HG02885 (cell line): ENCODE data around the gene PLXNC1.
A peak's percentile ranks its signal among the peaks of the same experiment; 100 is the strongest.

ENCODE experiments used
- ATAC-seq: cut with Tn5 transposase; IDR thresholded peaks from one replicate; pipeline ENCODE4 v1.9.1; 2021; ENCODE audit warnings: mild to moderate bottlenecking; ENCODE audit not compliant: unreplicated experiment, poor library complexity

The PLXNC1 gene

GRCh38 chr12:94260717-94261116, 112.3 kb downstream of the PLXNC1 start:
- no peak for ATAC-seq

GRCh38 chr12:94261119-94261518, 112.7 kb downstream of the PLXNC1 start:
- no peak for ATAC-seq

- ATAC-seq: no peak
These were observed 113.4 kb downstream of the PLXNC1 start for GRCh38 chr12:94261786-94262185.

- ATAC-seq: peak; percentile 43
These were observed 114.0 kb downstream of the PLXNC1 start for GRCh38 chr12:94262228-94263010.

- no peak for ATAC-seq
These were observed 114.8 kb downstream of the PLXNC1 start for GRCh38 chr12:94263011-94263811.

- no peak for ATAC-seq
These were observed 115.7 kb downstream of the PLXNC1 start for GRCh38 chr12:94263905-94264561.

- ATAC-seq: no peak
These were observed 116.5 kb downstream of the PLXNC1 start for GRCh38 chr12:94264736-94265485.

- ATAC-seq: no peak
These were observed 117.2 kb downstream of the PLXNC1 start for GRCh38 chr12:94265539-94265938.

GRCh38 chr12:94265966-94266745, 117.8 kb downstream of the PLXNC1 start:
- ATAC-seq: no peak

- ATAC-seq: no peak
These were observed 118.6 kb downstream of the PLXNC1 start for GRCh38 chr12:94266796-94267536.

- no peak for ATAC-seq
These were observed 119.1 kb downstream of the PLXNC1 start for GRCh38 chr12:94267537-94267872.

- no peak for ATAC-seq
These were observed 119.6 kb downstream of the PLXNC1 start for GRCh38 chr12:94267921-94268471.

GRCh38 chr12:94269316-94269999, 121.1 kb downstream of the PLXNC1 start:
- peak; percentile 48 for ATAC-seq

GRCh38 chr12:94271351-94271750, 123.0 kb downstream of the PLXNC1 start:
- ATAC-seq: no peak

GRCh38 chr12:94272280-94272679, 123.9 kb downstream of the PLXNC1 start:
- ATAC-seq: no peak

- ATAC-seq: no peak
These were observed 124.9 kb downstream of the PLXNC1 start for GRCh38 chr12:94273272-94273671.

- ATAC-seq: no peak
These were observed 128.3 kb downstream of the PLXNC1 start for GRCh38 chr12:94276725-94277124.

GRCh38 chr12:94277426-94278000, 129.1 kb downstream of the PLXNC1 start:
- no peak for ATAC-seq
